IMR-90 (cell line): ENCODE measurements around the gene ROBO3.

Experiments used
- BHLHE40 ChIP-seq: fragments of 150-350 bp; IDR thresholded peaks from 2 replicates; pipeline ENCODE4 v1.6.1; 2016; ENCODE audit warnings: mild to moderate bottlenecking, low read depth, low read length
- CTCF ChIP-seq: conservative IDR thresholded peaks from 2 replicates; pipeline ENCODE4 v1.5.1; 2012; ENCODE audit warnings: mild to moderate bottlenecking, low read depth, low read length, improper control_type of control experiment
- MAZ ChIP-seq: IDR thresholded peaks from 2 replicates; pipeline ENCODE4 v1.6.1; 2012; ENCODE audit warnings: low read depth, mild to moderate bottlenecking, low read length, improper control_type of control experiment, moderate library complexity, borderline replicate concordance

DNA sequence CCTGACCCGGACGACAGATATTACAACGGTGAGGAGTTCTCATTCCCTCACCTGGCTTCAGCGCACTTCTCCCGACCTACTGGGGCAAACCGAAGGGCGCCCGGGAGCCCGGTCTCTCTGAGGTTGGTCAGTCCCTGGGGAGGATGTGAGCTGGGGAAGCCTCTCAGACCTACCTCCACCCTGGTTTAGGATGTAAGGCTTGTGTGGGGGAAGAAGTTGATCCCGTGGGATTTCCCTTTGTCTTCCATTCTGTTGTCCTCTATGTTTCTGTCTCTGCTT lies 12.3 kb downstream of the ROBO3 start:
- TF ChIP-seq CTCF (no peak), BHLHE40 (no peak), MAZ (no peak)
